ENCODE data around the gene AHCTF1. TPM values are rescaled to one million over a fixed set of nuclear protein-coding genes. Genes with fewer than 3 reads are reported as not detected.

The AHCTF1 gene, protein sequence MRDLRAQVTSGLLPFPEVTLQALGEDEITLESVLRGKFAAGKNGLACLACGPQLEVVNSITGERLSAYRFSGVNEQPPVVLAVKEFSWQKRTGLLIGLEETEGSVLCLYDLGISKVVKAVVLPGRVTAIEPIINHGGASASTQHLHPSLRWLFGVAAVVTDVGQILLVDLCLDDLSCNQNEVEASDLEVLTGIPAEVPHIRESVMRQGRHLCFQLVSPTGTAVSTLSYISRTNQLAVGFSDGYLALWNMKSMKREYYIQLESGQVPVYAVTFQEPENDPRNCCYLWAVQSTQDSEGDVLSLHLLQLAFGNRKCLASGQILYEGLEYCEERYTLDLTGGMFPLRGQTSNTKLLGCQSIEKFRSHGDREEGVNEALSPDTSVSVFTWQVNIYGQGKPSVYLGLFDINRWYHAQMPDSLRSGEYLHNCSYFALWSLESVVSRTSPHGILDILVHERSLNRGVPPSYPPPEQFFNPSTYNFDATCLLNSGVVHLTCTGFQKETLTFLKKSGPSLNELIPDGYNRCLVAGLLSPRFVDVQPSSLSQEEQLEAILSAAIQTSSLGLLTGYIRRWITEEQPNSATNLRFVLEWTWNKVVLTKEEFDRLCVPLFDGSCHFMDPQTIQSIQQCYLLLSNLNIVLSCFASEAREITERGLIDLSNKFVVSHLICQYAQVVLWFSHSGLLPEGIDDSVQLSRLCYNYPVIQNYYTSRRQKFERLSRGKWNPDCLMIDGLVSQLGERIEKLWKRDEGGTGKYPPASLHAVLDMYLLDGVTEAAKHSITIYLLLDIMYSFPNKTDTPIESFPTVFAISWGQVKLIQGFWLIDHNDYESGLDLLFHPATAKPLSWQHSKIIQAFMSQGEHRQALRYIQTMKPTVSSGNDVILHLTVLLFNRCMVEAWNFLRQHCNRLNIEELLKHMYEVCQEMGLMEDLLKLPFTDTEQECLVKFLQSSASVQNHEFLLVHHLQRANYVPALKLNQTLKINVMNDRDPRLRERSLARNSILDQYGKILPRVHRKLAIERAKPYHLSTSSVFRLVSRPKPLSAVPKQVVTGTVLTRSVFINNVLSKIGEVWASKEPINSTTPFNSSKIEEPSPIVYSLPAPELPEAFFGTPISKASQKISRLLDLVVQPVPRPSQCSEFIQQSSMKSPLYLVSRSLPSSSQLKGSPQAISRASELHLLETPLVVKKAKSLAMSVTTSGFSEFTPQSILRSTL (N-terminal part only)
- 35.7 TPM for total RNA-seq

DNA sequence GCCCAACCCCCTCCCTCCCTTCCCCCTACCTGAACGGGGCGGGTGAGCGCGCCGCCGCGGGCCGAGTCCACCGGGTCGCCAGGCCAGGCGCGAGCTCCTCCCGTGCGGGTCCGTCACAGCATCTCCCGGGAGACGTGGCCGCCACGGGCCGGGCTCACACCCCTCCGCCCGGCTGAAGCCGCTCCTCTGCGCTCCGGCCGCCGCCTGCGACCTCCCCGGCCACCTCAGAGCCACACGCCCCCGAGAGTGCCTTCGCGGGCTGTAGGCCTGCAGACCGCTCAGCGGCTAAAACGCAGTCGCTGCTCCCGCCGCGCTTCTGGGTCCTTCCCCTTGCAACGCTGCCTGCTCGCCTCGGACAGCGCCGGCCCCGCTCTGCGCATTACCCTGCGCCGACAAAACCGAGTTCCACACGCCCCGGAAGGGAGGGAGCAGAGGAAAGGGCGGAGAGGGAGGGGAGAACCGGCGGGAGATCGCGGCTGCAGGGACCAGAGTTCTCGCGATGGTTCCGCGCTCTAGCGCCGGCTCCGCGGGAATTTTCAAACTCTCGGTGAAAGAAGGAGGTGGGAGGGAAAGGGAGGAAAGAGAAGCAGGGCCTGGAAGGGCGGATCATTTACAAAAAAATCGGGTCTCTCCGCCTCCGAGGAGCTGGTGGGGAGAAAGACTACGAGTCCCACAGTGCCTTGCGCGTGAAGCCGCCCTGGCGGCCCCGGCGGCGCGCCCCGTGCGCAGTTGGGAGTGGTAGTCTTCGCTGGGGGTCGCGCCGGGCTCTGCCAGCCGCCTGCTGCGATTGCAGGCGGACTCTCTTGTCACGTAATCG lies at the start of gene AHCTF1:
AHCTF1 (minus strand) TSS at position 400 of the 817 bp plus-strand sequence. CDS start 13,578 bp downstream, outside the sequence.
- DNase-seq = peak; percentile 98

DNA sequence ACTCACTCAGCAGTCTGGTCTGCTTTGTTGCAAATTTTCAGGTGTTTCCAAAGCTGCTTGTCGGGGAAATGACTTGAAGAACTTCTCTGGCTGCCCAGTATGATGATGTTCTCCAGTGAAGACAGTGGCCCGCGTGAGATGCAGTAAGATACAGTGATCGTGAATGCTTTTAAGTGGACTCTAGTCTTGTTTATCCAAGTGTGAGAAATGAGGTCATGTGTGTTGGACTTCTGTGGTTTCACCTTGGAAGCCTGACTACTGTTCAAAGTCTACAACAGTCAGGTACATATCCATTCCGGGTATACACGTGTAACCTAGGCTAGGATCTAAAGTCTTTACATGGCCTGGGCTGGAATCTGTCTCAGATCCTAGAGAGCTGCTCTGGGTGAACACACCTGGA lies 47.0 kb upstream of the AHCTF1 start:
- no peak for DNase-seq

DNA sequence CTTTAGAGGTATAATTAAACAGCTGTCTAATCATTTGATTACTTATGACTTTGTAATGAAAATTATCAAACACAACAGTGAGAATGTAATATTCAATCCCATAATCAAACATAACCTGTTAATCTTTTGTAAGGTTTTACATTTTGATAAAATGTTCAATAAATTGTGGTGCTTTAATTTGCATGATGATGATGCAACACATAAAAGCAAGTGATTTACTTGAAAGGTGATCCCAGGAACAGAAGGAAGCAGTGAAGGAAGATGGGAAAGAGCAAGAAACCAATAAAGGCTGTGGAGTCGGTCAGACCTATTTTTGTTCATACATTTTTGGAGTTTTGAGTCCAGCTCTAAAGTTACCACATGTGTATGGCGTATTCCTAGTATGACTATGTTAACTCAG lies 46.5 kb upstream of the AHCTF1 start:
- no peak for DNase-seq

DNA sequence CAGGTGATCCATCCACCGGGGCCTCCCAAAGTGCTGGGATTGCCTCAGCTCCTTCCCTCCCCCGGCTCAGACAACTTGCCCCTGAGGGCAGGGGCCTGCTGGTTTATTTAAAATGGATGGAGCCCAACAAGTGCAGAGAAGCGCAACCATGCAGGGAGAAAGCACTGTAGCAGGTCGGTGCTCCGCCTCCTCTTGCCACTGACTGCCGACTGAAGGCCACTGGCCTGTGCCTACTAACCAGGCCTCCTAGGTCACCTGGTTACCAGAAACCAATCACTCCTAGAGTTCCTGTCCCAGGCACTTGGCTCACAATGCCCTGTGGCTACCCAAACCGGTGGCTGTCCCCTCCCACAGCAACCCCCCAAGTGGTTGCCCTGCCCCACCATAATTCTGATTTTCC lies 40.2 kb upstream of the AHCTF1 start:
- DNase-seq = no peak

DNA sequence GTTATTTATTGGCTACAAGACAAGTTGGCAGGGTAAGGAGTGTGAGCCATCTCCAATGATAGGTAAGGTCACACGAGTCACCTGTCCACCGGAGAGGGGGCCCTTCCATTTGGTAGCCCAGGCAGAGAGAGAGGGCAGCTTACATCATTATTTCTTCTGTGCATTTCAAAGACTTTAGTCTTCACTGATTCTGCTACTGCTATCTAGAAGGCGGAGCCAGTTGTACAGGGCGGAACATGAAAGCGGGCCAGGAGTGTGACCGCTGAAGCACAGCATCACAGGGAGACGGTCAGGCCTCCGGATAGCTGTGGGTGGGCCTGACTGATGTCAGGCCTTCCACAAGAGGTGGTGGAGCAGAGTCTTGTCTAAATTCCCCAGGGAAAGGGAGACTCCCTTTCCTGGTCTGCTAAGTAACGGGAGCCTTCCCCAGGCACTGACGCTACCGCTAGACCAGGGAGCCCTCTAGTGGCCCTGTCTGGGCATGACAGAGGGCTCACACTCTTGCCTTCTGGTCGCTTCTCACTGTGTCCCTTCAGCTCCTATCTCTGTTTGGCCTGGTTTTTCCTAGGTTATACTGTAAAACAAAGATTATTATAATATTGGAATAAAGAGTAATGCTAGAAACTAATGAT lies 39.5 kb upstream of the AHCTF1 start:
- DNase-seq = no peak

DNA sequence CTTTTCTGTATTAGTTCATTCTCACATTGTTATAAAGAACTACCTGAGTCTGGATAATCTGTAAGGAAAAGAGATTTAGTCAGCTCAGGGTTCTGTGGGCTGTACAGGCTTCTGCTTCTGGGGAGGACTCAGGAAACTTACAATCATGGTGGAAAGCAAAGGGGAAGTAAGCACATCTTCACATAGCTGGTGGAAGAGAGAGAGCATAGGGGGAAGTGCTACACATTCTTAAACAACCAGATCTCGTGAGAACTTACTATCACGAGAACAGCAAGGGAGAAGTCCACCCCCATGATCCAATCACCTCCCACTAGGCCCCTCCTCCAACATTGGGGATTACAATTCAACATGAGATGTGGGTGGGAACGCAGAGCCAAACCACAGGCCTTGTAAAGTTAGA lies 37.9 kb upstream of the AHCTF1 start:
- no peak for DNase-seq

DNA sequence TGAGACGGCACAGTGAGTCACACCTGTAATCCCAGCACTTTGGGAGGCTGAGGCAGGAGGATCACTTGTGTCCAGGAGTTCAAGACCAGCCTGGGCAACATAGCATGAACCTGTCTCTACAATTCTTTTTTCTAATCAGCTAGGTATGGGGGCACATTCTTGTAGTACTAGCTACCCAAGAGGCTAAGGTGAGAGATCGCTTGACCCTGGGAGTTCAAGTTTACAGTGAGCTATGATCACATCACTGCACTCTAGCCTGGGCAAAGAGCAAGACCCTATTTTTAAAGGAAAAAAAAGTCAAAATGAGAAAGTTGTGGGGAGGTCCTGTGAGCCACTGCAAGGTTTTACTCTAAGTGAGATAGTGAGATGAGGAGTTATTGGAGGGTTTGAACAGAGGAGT lies 34.8 kb upstream of the AHCTF1 start:
- DNase-seq = no peak

DNA sequence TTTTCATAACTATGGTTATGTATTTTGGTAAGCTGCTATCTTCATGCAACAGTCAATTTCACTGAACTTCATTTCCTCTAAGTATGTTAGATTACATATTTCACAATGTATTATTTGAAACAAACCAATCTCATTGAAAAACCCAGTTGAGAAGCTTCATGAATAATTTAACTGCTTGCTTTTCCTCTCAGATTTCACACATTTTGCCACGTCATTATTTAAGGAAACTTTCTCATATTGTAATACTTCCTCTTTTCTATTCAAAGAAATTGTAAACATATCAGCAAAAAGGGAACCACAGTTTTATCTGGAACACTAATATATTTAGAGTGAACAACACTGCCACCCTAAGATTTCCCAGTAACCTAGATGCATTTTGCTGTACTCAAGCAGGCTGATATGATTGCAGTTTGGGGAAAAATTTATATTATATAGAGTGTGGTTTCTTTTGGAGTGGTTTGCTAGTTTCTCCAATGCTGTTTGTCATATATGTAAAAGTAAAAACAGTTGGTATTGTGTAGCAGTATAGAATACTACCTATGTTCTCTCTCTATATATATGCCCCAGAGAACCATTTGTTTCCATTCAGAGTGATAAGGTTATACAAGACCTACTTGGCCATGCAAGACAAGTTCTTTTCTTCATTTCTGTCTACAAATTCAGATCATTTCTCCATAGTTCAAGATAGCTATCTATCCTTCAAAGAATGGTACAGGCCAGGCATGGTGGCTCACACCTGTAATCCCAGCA lies 28.4 kb upstream of the AHCTF1 start:
- no peak for DNase-seq

DNA sequence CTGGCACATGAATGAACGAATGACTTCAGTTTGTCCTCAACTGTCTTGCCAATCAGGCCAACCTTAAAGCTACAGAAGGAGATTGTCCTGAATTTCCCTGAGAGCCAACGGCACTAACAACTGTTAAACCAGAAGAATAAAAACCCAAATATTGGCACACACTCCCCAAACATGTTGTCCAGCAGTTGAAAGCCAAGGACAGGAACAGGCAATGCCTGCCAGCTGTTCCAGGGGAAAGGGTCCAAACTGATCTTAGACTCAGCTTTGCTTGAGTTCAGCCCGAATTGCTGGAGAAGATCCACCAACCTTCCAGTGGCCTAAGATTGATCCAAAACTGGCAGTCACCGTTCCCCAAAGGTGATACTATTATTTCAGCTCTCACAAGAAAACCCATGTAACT lies 22.4 kb upstream of the AHCTF1 start:
- DNase-seq = no peak

DNA sequence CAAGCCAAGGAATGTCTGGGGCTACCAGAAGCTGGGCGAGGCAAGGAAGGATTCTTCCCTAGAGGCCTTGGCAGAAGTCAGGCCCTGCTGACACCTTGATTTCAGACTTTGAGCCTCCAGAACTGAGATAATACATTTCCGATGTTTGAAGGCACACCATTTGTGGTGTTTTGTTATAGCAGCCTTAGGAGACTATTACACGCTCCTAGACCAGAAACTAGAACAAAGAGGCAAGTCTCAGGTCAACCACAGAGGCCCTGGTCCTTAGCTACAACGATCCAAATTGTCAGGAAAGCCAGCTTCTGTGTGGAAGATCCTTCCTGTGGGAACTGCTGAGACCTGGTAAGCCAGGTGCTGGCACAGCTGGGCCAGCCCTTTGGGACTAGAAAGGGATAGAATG lies 19.7 kb upstream of the AHCTF1 start:
- DNase-seq = no peak

DNA sequence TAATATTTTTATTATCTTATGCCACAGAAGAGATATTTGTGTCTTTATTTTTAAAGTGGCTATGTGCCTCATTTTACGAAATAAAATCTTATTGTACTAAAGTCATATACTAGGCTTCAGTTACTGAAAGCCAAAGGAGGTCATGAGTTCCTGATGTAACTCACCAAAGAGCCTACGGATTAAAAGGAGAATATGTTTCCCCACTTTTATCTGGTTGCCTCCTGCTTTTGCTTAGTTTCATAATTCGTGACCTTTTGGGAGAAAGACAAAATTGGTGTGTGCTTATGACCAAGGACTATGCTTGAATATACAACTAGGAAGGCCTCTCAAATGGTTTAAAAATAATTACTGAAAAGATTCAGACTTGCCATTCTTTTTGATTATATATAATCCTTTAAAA lies 18.2 kb upstream of the AHCTF1 start:
- no peak for DNase-seq

DNA sequence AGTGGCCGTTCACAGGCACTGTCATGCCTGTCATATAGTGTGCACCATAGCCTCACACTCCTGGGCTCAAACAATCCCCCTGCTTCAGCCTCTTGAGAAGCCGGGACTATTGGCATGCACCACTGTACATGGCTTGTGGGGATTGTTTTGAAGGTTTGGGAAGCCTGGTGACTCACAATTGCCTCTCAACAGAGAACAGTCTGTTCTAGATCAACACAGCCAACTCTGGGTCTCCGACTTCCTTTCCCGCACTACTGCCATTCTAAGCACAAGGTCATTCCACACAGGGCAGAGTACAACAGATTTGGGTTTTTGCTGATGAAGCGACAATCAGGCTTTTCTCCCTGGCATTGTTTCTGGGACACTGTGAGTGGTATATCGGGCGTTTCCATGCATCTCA lies 15.5 kb upstream of the AHCTF1 start:
- DNase-seq = no peak

DNA sequence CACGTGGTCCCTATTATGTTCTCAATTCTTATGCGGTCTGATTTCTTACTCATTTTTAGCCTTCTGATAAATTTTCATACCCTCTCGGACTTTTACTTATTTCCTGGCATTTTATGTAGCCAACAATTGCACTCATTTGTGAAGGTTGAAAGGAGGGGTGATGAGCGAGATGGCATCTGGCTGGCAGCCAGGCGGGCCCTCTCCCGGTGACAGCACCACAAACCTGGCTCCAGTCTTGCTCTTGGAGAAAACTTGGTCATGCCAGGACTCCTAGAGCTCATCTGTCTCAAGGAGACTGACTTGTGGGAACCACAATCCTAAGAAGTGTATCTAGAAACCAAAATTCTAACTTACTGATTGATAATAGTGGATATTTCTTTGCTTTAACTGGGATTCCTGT lies 14.6 kb upstream of the AHCTF1 start:
- no peak for DNase-seq

DNA sequence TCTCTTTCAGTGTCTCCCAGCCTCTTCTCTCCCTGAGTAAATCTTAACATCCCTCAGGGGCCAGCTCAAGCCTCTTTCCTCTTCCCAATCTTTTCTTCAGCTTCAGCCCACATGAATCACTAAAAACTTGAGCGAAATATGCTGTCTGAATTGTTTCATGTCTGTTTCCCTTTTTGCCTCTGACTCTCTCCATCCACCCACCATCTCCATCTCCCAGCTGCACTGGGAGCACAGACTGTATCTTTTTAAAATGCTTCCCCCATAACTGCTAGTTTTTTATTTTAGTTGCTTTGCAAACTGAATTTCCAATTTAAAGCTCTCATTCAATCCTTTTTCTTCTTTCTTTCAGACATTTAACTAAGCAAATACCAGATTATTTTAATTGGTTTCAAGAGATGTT lies 3.0 kb upstream of the AHCTF1 start:
- no peak for DNase-seq

DNA sequence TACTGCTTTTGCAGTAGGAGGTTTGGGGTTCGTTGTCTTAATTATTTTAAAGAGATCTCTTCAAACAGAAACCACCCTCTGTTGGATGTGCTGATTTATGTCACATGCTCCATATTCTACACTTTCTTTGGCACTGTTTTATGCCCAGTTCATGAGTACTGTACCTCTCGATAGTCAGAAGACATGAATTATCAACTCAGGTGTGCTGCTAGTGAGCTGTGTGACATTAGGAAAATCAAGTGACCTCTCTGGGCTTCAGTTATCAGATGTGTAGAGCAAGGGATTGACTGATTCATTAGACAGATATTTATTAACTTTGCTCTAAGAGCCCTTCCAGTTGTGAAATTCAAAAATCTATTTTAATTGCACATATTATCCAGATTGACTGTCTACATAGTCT lies 2.1 kb upstream of the AHCTF1 start:
- DNase-seq = no peak

DNA sequence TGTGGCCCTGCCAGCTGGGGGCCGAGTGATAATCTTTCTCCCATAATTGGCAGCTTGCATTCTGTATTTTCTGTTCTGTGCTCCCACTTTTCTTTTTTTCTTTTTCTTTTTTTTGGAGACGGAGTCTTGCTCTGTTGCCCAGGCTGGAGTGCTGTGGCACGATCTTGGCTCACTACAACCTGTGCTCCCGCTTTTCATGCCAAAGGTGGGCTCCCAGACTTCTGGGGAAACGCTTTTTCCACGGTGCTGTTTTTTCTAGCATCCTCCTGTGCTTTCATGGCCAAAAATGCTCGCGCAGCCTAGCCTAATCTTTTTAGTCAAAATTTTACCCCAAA lies 585 bp upstream of the AHCTF1 start:
- no peak for DNase-seq

DNA sequence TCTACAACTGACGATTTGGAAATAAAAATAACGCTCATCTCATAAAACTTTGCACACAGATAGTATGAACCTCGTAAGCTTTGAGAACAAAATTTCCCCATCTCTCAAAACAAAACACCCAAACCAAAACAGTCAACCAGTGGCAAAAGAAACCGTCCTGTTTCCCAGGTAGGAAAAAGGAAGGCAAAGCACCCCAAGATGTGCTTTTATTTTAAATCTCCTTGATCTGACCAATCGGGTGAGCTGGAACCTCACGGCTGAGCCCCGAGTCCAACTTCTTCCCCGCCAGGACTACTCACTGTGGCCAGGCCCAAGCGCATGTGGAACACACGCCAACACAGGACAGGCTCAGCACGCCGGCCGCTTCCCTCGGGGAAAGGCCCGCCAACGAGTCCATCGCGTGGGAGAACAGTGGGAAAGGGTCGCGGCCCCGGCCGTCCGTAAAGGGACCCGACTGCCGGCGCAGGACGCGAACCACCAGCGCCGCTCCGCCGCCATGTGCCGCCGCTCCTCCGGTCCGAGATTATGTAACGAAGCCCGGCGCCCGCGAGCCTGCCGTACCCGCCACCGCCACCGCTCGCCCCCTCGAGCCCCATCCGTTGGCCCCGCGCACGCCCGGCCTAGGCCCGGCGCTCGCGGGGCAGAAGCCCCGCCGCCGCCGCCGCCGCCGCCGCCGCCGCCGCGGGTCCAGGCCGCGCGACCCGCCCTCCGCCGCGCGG lies 759 bp downstream of the AHCTF1 start:
- DNase-seq = no peak

DNA sequence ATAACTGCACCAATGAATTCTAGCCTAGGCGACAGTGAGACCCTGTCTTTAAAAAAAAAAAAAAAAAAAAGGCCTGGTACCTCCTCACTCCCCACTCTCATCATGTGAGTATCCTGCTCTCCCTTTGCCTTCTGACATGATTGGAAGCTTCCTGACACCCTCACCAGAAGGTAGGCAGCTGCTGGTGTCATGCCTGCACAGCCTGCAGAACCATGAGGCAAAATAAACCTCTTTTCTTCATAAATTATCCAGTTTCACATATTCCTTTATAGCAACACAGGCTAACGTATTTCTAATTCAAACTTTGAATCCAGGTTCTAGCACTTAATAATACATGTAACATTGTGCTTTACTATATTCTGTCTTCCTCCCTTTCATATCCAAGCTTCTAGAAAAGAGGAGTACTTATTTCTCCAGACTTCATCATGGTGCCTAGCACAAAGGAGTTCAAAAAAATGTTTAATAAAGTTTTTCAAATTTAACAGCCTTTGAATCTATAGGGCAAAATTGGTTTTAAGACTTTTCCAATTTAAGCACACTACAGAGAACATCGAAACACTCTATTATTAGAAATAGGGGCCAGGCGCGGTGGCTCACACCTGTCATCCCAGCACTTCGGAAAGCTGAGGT lies 5.6 kb downstream of the AHCTF1 start:
- no peak for DNase-seq

DNA sequence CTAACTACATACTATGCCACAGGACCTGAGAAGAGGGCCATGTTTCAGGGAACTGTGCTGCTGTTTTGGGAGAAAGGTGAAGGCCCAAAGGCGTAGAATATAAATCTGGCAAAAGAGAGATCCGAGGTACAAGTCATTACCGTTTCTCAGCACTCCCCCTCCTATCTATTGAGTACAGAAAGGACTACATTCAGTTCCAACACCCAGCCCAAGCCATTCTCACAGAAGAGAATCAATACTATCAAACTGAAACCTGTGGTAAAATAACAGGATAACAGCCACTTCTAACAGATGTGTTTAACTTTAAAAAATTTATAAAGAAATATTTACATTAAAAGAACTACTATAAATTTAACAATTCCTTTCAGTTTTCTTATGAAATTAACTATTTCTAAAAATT lies 7.8 kb downstream of the AHCTF1 start:
- DNase-seq = no peak

DNA sequence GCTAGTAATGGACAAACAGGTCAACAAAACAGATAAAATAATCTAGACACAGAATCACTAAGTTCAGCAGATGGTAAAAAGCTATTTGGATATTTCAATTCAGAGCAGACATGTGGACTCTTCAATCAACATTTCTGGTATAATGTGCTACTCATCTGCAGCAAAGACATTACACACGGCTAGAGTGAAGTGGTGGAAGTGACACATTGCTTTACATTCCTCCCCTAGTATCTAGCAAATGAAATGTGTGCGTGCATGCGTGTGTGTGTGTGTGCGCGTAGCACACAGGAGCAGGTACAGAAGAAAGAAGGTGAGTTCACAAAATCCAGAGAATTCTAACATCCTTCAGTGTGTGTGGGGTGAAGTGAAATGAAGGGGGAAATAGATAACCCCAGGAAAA lies 8.3 kb downstream of the AHCTF1 start:
- DNase-seq = no peak
